Measurements from ENCODE around the gene TNFAIP3.

TNFAIP3 gene

DNA sequence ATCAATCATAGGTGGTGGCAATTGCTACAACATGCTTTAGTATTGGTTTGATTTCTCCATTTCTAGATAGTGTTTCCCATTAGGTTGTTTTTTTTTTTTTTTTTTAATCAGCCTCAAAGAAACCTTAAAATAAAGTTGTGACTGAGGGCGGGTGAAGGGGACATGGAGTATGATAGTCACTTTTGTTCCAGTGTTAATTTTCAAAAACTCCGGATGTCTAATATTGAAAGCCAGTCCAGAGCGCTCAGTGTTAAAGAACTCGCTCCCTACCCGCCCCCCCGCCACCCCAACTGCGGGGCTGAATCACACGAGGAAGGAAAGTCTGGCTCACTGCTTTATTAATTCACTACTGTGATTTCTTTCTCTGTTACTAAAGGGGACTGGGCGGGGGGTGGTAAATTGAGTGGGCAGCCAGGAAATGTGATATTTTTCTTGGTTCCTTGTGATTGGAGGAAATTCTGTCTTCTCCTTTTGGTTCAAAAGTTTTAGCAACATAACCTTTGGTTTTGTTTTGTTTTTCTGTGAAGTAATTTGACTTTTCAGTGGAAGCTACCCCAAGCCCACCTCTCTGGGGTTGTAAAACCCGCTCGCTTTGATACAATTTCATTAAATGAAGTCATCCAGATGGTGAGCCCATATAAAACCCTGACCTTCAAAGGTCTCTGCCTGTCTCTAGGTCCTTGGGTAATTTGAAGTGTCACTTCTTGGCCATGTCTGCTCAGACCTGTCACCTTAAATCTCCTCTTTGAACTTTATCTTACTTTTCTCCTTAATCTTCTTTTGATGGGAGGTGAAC is 38.0 kb downstream of the TNFAIP3 start:
- DNase-seq = no peak

GRCh38 chr6:137906020-137906472 is 39.0 kb downstream of the TNFAIP3 start:
- DNase-seq = no peak

DNA sequence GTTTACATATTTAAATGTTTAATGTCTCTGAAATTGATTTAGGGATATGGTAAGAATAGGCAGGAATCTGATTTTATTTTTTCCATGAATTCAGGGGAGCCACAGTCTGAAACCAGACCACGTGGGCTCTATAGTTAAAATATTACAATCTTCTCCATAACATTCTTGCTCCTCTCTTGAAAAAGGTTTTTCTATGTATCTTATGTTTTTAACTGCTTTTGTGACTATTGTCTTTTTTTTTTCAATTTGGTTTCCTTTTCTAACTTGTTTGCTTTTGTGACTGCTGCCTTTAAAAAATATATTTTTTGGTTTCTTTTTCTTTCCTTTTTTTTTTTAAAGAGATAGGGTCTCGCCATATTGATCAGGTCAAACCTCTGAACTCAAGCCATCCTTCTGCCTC is 40.1 kb downstream of the TNFAIP3 start:
- no peak for DNase-seq

DNA sequence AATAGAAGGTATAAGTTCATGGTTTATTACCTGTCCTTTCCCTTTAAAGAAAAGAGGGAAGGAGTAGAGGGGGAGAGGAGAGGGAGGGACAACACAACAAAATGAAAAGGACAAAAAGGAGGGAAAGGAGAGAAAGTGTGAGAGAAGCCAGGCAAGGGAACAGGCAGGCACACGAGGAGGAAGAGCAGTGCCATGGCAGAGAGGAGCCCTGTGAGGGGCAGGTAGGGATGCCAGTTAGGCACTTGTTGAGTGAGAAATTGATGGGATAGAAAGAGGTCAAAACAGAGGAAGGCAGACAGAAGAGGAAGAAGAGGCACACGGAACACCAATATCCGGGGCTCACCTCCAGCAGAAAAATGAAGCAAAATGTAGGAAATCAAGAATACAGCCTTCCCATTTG is 42.5 kb downstream of the TNFAIP3 start:
- DNase-seq = no peak

DNA sequence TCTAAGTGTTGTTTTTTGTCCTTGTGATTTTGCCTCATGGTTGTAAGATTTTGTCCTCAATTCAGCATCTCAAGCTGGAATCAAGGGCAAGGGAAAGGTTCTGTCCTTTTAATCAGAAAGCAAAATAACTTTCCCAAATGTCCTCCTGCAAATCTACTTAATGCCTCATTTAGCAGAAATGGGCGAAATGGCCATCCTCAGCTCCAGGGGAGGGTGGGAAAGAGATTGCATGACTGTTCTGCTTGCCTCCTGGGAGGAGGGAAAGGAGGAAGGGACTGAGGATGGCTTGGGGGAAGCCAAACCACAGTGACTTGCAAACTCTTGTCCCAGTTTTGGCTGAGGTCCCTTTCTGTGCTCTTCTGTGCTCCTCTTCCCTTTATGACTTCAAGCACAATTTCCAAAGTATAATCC is 43.4 kb downstream of the TNFAIP3 start:
- no peak for DNase-seq

- DNase-seq = no peak
These were observed 43.9 kb downstream of the TNFAIP3 start for GRCh38 chr6:137910843-137911456.

- DNase-seq = no peak
These were observed 44.7 kb downstream of the TNFAIP3 start for GRCh38 chr6:137911675-137912191.

DNA sequence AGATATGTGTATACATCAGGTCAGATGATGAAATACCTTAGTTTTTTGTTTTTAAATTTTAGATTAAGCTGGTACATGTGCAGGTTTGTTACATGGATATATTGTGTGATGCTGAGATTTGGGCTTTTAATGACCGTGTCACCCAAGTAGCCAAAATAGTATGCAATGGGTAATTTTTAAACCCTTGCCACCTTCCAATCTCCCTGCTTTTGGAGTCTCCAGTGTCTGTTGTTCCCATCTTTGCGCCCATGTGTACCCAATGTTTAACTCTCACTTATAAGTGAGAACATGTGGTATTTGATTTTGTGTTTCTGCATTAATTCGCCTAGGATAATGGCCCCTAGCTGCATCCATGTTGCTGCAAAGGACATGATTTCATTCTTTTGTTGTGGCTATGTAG is 45.8 kb downstream of the TNFAIP3 start:
- no peak for DNase-seq

DNA sequence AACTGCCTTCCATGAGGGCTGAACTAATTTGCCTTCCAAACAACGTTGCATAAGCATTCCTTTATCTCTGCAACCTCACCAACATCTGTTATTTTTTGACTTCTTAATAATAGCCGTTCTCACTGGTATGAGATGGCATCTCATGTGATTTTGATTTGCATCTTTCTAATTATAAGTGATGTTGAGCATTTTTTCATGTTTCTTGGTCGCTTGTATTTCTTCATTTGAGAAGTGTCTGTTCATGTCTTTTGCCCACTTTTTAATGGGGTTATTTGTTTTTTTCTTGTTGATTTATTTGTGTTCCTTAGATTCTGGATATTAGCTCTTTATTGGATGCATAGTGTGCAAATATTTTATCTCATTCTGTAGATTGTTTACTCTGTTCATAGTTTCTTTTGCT is 46.4 kb downstream of the TNFAIP3 start:
- no peak for DNase-seq

DNA sequence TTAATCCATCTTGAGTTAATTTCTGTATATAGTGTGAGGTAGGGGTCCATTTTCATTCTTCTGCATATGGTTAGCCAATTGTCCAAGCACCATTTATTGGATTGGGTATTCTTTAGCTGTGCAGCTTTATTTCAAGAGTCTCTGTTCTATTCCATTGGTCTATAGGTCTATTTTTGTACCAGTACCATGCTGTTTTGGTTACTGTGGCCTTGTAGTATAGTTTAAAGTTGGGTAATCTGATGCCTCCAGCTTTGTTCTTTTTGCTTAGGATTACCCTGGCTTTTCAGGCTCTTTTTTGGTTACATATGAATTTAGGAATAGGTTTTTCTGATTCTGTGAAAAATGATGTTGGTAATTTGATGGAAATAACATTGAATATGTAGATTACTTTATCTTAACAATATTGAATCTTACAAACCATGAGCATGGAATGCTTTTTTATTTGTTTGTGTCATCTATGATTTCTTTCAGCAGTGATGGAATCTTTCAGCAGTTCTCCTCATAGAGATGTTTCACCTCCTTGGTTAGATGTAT is 47.0 kb downstream of the TNFAIP3 start:
- DNase-seq = no peak

GRCh38 chr6:137914530-137915193 is 47.6 kb downstream of the TNFAIP3 start:
- DNase-seq = no peak

GRCh38 chr6:137915790-137916189 is 48.7 kb downstream of the TNFAIP3 start:
- no peak for DNase-seq

DNA sequence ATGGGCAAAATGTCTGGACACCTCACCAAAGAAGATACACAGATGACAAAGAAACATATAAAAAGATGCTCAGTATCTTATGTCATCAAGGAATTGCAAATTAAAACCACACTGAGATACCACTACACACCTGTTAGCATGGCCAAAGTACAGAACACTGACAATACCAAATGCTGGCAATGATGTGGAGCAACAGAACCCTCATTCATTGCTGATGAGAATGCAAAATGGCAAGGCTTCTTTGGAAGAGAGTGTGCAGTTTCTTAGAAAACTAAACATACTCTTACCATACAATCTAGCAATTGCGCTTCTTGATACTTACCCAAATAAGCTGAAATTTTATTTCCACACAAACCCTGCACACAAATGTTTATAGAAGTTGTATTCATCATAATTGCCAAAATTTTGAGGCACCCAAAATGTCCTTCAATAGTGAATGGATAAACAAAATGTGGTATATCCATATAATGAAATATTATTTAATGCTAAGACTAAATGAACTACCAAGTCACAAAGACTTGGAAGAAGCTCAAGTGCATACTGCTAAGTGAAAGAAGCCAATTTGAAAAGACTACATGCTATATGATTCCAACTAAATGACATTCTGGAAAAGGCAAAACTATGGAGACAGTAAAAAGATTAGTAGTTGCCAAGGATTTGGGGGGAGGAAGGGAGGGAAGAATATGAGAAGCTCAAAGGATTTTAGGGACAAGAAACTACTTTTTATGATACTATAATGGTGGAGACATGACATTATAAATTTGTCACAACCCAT is 50.7 kb downstream of the TNFAIP3 start:
- DNase-seq = no peak

GRCh38 chr6:137919502-137919823 is 52.4 kb downstream of the TNFAIP3 start:
- DNase-seq = no peak

DNA sequence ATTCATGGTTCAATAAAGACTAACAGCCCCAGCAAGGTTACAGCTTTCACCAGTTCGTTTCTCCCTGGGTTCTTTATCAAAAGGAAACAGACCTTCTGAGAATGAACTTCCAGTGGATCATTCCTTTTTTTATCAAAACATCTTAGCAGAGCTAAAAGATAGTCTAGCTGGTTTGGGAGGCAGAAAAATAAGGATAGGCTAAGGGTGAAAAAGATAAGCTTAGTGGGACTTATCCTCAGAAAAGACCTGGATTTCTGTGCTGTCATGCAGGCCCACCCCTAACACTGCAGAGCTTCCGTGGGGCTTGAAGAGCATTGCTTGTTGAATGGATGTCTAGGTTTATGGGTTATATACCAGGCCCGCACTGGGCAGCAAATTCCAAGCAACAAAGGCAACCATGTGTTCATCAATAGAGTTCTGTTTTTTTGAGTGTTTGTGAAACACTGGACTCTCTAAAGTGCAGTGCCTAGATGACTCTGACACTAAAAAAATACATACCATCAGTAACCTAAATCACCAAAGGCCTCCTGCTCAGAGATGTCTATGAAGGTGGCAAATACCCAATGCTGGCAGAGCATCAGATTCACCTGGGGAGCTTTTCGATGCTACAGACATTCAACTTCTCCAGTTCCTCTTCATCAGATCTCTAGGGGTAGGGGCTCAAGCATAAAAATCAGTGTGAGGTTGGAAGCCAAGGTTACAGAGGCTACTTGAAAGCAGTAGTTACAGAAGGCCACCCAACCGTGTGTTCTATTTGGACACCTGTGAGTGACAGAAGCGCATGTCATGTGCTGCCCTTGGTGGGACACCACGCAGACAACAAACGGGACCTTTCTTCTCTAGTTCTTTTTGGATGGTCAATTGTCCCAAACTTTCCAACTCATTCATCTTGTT is 53.0 kb downstream of the TNFAIP3 start:
- no peak for DNase-seq

- DNase-seq = no peak
These were observed 54.8 kb downstream of the TNFAIP3 start for GRCh38 chr6:137921823-137922222.

GRCh38 chr6:137923866-137924653 is 57.0 kb downstream of the TNFAIP3 start:
- DNase-seq = no peak

- no peak for DNase-seq
These were observed 58.2 kb downstream of the TNFAIP3 start for GRCh38 chr6:137925141-137925698.

GRCh38 chr6:137926207-137926731 is 59.2 kb downstream of the TNFAIP3 start:
- peak; percentile 2 for DNase-seq

DNA sequence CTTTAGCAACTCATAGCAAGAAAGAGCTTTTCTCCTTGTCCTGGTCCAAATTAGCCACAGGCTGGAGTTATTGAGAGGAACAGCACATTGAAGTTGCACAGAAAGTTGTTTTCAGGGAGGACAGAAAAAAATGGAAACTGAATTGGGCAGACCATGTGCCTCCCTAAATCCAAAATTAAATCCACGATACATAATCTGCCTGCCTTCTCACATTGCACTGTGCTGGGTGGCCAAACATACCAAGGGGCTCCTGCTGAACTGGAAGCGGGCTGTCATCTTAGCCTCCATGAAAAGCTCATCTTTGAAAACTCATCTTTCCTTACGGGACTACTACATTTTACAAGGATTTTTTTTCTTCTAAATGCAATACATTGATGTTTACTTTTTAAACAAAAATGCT is 59.9 kb downstream of the TNFAIP3 start:
- no peak for DNase-seq
